SK-N-SH (cell line): ENCODE results near the gene MRNIP.

Experiments
- CHD2 ChIP-seq: fragments of 150-350 bp; IDR thresholded peaks from 2 replicates; pipeline ENCODE4 v1.6.1; 2018; ENCODE audit warnings: low read length; ENCODE audit not compliant: partially characterized antibody
- EP300 ChIP-seq, 2 experiments: IDR thresholded peaks; 2 replicates each; pipeline versions ENCODE4 v1.4.0 to v1.6.1; 2012; ENCODE audit warnings: borderline replicate concordance in 1 of 2, low read depth in 1 of 2, low read length in 1 of 2
- JUND ChIP-seq: IDR thresholded peaks from 2 replicates; pipeline ENCODE4 v1.4.0; 2012
- NFIC ChIP-seq: IDR thresholded peaks from 2 replicates; pipeline ENCODE4 v1.4.0; 2012; ENCODE audit warnings: borderline replicate concordance
- NRF1 ChIP-seq: IDR thresholded peaks from 2 replicates; pipeline ENCODE4 v1.6.1; 2012; ENCODE audit warnings: low read depth, mild to moderate bottlenecking, low read length
- POLR2AphosphoS5 ChIP-seq: IDR thresholded peaks from 2 replicates; pipeline ENCODE4 v1.6.1; 2012; ENCODE audit warnings: low read depth, low read length
- RAD21 ChIP-seq: IDR thresholded peaks from 2 replicates; pipeline ENCODE4 v1.6.1; 2012; ENCODE audit warnings: mild to moderate bottlenecking, low read length
- TAF1 ChIP-seq: IDR thresholded peaks from 2 replicates; pipeline ENCODE4 v1.6.1; 2012; ENCODE audit warnings: low read depth, mild to moderate bottlenecking, low read length, moderate library complexity, borderline replicate concordance
- TF ChIP-seq, protein P1 (sequence below): fragments of 200-600 bp; sonication (generic); IDR thresholded peaks from 2 replicates; pipeline ENCODE4 v1.6.1; 2017; ENCODE audit warnings: antibody characterized with exemption, mild to moderate bottlenecking, moderate library complexity
- TF ChIP-seq, protein P2 (sequence below): IDR thresholded peaks from 2 replicates; pipeline ENCODE4 v1.4.0; 2012; ENCODE audit warnings: low read depth, borderline replicate concordance
- TF ChIP-seq, protein P3 (sequence below): IDR thresholded peaks from 2 replicates; pipeline ENCODE4 v1.4.0; 2012; ENCODE audit warnings: low read depth
- TF ChIP-seq, protein P4 (sequence below): IDR thresholded peaks from 2 replicates; pipeline ENCODE4 v1.6.1; 2012; ENCODE audit warnings: mild to moderate bottlenecking, low read depth, low read length, moderate library complexity

DNA sequence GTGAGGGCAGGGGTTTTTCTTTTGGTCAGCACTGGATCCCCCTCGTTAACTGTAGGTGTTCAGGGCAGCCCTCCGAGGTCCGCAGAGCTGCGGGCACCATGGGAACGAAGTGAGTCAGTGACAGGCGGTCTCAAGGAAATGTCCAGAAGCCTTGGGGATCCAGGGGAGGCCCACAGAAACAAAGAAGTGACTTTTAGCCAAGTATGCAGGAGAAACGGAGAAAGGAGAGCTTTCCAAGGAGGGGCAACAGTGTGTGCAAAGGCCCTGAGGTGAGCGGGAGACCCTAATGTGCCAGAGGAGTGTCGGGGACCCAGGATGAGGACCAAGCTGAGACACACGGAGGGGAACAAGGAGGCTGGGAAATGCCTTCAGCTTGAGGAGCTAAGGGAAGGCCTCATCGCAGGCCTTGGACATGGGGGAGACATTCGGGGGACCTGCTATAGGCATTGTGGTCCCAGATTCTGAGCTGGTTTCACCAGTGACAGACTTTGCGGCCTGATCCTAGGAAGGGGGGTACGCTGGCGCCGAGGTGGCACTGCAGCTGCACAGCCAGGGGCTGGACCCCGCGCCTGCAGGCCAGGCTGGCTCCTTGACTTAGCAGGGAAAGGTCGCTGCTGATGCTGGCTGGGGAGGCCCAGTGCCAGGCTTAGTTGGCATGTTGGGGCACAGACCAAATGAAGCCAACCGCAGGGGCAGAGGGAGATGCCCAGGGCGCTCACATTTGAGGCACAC lies 61.6 kb downstream of the MRNIP start:
- TF ChIP-seq RAD21 (no peak), CHD2 (no peak), POLR2AphosphoS5 (no peak; the same call in 1 of the 2 replicates), JUND (no peak), NRF1 (no peak), EP300 (IDR thresholded peaks at IDR 0.05; ENCODE audit: borderline replicate concordance in 1 of 2, low read depth in 1 of 2, low read length in 1 of 2) (no peak), TAF1 (no peak), NFIC (no peak)
- TF ChIP-seq, protein P1, sequence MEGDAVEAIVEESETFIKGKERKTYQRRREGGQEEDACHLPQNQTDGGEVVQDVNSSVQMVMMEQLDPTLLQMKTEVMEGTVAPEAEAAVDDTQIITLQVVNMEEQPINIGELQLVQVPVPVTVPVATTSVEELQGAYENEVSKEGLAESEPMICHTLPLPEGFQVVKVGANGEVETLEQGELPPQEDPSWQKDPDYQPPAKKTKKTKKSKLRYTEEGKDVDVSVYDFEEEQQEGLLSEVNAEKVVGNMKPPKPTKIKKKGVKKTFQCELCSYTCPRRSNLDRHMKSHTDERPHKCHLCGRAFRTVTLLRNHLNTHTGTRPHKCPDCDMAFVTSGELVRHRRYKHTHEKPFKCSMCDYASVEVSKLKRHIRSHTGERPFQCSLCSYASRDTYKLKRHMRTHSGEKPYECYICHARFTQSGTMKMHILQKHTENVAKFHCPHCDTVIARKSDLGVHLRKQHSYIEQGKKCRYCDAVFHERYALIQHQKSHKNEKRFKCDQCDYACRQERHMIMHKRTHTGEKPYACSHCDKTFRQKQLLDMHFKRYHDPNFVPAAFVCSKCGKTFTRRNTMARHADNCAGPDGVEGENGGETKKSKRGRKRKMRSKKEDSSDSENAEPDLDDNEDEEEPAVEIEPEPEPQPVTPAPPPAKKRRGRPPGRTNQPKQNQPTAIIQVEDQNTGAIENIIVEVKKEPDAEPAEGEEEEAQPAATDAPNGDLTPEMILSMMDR, result no peak
- TF ChIP-seq, protein P2, sequence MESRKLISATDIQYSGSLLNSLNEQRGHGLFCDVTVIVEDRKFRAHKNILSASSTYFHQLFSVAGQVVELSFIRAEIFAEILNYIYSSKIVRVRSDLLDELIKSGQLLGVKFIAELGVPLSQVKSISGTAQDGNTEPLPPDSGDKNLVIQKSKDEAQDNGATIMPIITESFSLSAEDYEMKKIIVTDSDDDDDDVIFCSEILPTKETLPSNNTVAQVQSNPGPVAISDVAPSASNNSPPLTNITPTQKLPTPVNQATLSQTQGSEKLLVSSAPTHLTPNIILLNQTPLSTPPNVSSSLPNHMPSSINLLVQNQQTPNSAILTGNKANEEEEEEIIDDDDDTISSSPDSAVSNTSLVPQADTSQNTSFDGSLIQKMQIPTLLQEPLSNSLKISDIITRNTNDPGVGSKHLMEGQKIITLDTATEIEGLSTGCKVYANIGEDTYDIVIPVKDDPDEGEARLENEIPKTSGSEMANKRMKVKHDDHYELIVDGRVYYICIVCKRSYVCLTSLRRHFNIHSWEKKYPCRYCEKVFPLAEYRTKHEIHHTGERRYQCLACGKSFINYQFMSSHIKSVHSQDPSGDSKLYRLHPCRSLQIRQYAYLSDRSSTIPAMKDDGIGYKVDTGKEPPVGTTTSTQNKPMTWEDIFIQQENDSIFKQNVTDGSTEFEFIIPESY, result no peak
- TF ChIP-seq, protein P3, sequence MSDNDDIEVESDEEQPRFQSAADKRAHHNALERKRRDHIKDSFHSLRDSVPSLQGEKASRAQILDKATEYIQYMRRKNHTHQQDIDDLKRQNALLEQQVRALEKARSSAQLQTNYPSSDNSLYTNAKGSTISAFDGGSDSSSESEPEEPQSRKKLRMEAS, result no peak
- TF ChIP-seq, protein P4, sequence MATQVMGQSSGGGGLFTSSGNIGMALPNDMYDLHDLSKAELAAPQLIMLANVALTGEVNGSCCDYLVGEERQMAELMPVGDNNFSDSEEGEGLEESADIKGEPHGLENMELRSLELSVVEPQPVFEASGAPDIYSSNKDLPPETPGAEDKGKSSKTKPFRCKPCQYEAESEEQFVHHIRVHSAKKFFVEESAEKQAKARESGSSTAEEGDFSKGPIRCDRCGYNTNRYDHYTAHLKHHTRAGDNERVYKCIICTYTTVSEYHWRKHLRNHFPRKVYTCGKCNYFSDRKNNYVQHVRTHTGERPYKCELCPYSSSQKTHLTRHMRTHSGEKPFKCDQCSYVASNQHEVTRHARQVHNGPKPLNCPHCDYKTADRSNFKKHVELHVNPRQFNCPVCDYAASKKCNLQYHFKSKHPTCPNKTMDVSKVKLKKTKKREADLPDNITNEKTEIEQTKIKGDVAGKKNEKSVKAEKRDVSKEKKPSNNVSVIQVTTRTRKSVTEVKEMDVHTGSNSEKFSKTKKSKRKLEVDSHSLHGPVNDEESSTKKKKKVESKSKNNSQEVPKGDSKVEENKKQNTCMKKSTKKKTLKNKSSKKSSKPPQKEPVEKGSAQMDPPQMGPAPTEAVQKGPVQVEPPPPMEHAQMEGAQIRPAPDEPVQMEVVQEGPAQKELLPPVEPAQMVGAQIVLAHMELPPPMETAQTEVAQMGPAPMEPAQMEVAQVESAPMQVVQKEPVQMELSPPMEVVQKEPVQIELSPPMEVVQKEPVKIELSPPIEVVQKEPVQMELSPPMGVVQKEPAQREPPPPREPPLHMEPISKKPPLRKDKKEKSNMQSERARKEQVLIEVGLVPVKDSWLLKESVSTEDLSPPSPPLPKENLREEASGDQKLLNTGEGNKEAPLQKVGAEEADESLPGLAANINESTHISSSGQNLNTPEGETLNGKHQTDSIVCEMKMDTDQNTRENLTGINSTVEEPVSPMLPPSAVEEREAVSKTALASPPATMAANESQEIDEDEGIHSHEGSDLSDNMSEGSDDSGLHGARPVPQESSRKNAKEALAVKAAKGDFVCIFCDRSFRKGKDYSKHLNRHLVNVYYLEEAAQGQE, result no peak
